HAP-1 (cell line): ENCODE data around the gene LRBA.
"Not testable (repeated sequence)": the region's sequence is repeated elsewhere in the genome, so short reads cannot be mapped to it uniquely, and the experiment has no call there.

ENCODE experiments used
- DNase-seq, 2 experiments: peaks; one replicate each; pipeline ENCODE4 v3.0.0-alpha.2; 2016 to 2020; ENCODE audit warnings: low spot score in 2 of 2
- H3K27me3 ChIP-seq: fragments of 250-450 bp; sonication (Bioruptor Pico); 2 replicates; pipeline ENCODE4 v1.5.1; 2020; ENCODE audit warnings: low read depth, mild to moderate bottlenecking, moderate library complexity
- H3K36me3 ChIP-seq: fragments of 250-450 bp; sonication (Bioruptor Pico); replicated peaks from 2 replicates; pipeline ENCODE4 v1.5.1; 2020; ENCODE audit warnings: mild to moderate bottlenecking
- H3K4me1 ChIP-seq: fragments of 250-450 bp; sonication (Bioruptor Pico); 2 replicates; pipeline ENCODE4 v1.5.1; 2020; ENCODE audit warnings: mild to moderate bottlenecking
- H3K4me3 ChIP-seq: fragments of 250-450 bp; sonication (Bioruptor Pico); 2 replicates; pipeline ENCODE4 v1.5.1; 2020; ENCODE audit warnings: mild to moderate bottlenecking, moderate library complexity
- H3K9me3 ChIP-seq: fragments of 250-450 bp; sonication (Bioruptor Pico); 2 replicates; pipeline ENCODE4 v1.5.1; 2020; ENCODE audit warnings: mild to moderate bottlenecking, moderate library complexity
- in situ Hi-C: fragments of 300-500 bp; cut with MboI; formaldehyde crosslinking; loops from 3 replicates; pipeline ENCODE4 v1.14.3; 2020; ENCODE audit warnings: low sequenced_read_pairs, inconsistent platforms, mixed read lengths

Gene LRBA

GRCh38 chr4:151014521-151015458 is at the start of gene LRBA:
Gene LRBA (minus strand): TSS chr4:151015284. CDS start chr4:151014642, 642 bp downstream.
- in situ Hi-C loops: no loop called here
- peaks cover 5% of the 10 kb centered on the region for H3K36me3 ChIP-seq
- peak within 1 kb of the TSS; percentile 97 for H3K4me3 ChIP-seq
- peak; percentile 83 to 93 for DNase-seq
- peaks cover 5% of the 10 kb centered on the region; the same call in 1 of the 2 replicates for H3K4me1 ChIP-seq
- H3K9me3 ChIP-seq: no peaks in the 10 kb centered on the region
- no peaks in the 10 kb centered on the region for H3K27me3 ChIP-seq

GRCh38 chr4:151063143-151063542 is 48.1 kb upstream of the LRBA start:
- H3K27me3 ChIP-seq, H3K4me3 ChIP-seq, in situ Hi-C loops, H3K4me1 ChIP-seq, H3K36me3 ChIP-seq, H3K9me3 ChIP-seq, DNase-seq: not testable (repeated sequence)

GRCh38 chr4:151055539-151055938 is 40.5 kb upstream of the LRBA start:
- in situ Hi-C loops: no loop called here
- Histone ChIP-seq H3K4me1 (no peaks in the 10 kb centered on the region), H3K4me3 (no peak overlapping the region), H3K27me3 (no peaks in the 10 kb centered on the region), H3K9me3 (no peaks in the 10 kb centered on the region), H3K36me3 (no peaks in the 10 kb centered on the region)
- no peak for DNase-seq

GRCh38 chr4:151052785-151053184 is 37.7 kb upstream of the LRBA start:
- no peaks in the 10 kb centered on the region for H3K9me3 ChIP-seq
- DNase-seq: no peak
- no peak overlapping the region for H3K4me3 ChIP-seq
- in situ Hi-C loops: no loop called here
- no peaks in the 10 kb centered on the region for H3K27me3 ChIP-seq
- no peaks in the 10 kb centered on the region for H3K4me1 ChIP-seq
- no peaks in the 10 kb centered on the region for H3K36me3 ChIP-seq

- DNase-seq: peak in 1 of 2 experiments; percentile 6
These were observed 34.4 kb upstream of the LRBA start for GRCh38 chr4:151049430-151049884.

GRCh38 chr4:151048913-151049312 is 33.8 kb upstream of the LRBA start:
- H3K4me3 ChIP-seq: no peak overlapping the region
- no peak for DNase-seq
- in situ Hi-C loops: no loop called here
- no peaks in the 10 kb centered on the region for H3K36me3 ChIP-seq
- no peaks in the 10 kb centered on the region for H3K4me1 ChIP-seq
- H3K27me3 ChIP-seq: no peaks in the 10 kb centered on the region
- H3K9me3 ChIP-seq: no peaks in the 10 kb centered on the region

More at GRCh38 chr4:151049430-151049884, 34.4 kb upstream of the LRBA start:
- no peaks in the 10 kb centered on the region for H3K27me3 ChIP-seq
- no peak overlapping the region for H3K4me3 ChIP-seq
- H3K4me1 ChIP-seq: no peaks in the 10 kb centered on the region
- H3K9me3 ChIP-seq: no peaks in the 10 kb centered on the region
- H3K36me3 ChIP-seq: no peaks in the 10 kb centered on the region
- in situ Hi-C loops: no loop called here

- Histone ChIP-seq H3K27me3 (no peaks in the 10 kb centered on the region), H3K4me3 (no peak overlapping the region), H3K9me3 (no peaks in the 10 kb centered on the region), H3K4me1 (no peaks in the 10 kb centered on the region), H3K36me3 (no peaks in the 10 kb centered on the region)
- in situ Hi-C loops: no loop called here
- DNase-seq: no peak
These were observed 31.5 kb upstream of the LRBA start for GRCh38 chr4:151046609-151047008.

GRCh38 chr4:151045907-151046306 is 30.8 kb upstream of the LRBA start:
- DNase-seq: peak; percentile 8 to 37
- H3K4me1 ChIP-seq: no peaks in the 10 kb centered on the region
- no peak overlapping the region for H3K4me3 ChIP-seq
- in situ Hi-C loops: no loop called here
- H3K9me3 ChIP-seq: no peaks in the 10 kb centered on the region
- H3K27me3 ChIP-seq: no peaks in the 10 kb centered on the region
- no peaks in the 10 kb centered on the region for H3K36me3 ChIP-seq

- no peak for DNase-seq
- in situ Hi-C loops: no loop called here
- H3K4me1 ChIP-seq: no peaks in the 10 kb centered on the region
- H3K36me3 ChIP-seq: no peaks in the 10 kb centered on the region
- no peak overlapping the region for H3K4me3 ChIP-seq
- no peaks in the 10 kb centered on the region for H3K9me3 ChIP-seq
- H3K27me3 ChIP-seq: no peaks in the 10 kb centered on the region
These were observed 28.9 kb upstream of the LRBA start for GRCh38 chr4:151043803-151044515.

- H3K4me1 ChIP-seq: no peaks in the 10 kb centered on the region
- H3K27me3 ChIP-seq: no peaks in the 10 kb centered on the region
- H3K9me3 ChIP-seq: no peaks in the 10 kb centered on the region
- H3K4me3 ChIP-seq: no peak overlapping the region
- no peaks in the 10 kb centered on the region for H3K36me3 ChIP-seq
- DNase-seq: no peak
- in situ Hi-C loops: no loop called here
These were observed 24.6 kb upstream of the LRBA start for GRCh38 chr4:151039733-151040132.

GRCh38 chr4:151038452-151039157 is 23.5 kb upstream of the LRBA start:
- Histone ChIP-seq H3K4me1 (no peaks in the 10 kb centered on the region), H3K9me3 (no peaks in the 10 kb centered on the region), H3K27me3 (no peaks in the 10 kb centered on the region), H3K4me3 (no peak overlapping the region), H3K36me3 (no peaks in the 10 kb centered on the region)
- no peak for DNase-seq
- in situ Hi-C loops: no loop called here

- Histone ChIP-seq H3K9me3 (no peaks in the 10 kb centered on the region), H3K36me3 (no peaks in the 10 kb centered on the region), H3K27me3 (no peaks in the 10 kb centered on the region), H3K4me1 (no peaks in the 10 kb centered on the region), H3K4me3 (no peak overlapping the region)
- no peak for DNase-seq
- in situ Hi-C loops: no loop called here
These were observed 20.8 kb upstream of the LRBA start for GRCh38 chr4:151035911-151036310.

GRCh38 chr4:151035328-151035727 is 20.2 kb upstream of the LRBA start:
- H3K4me1 ChIP-seq: no peaks in the 10 kb centered on the region
- DNase-seq: no peak
- no peaks in the 10 kb centered on the region for H3K27me3 ChIP-seq
- H3K9me3 ChIP-seq: no peaks in the 10 kb centered on the region
- H3K36me3 ChIP-seq: no peaks in the 10 kb centered on the region
- in situ Hi-C loops: no loop called here
- no peak overlapping the region for H3K4me3 ChIP-seq
